SK-N-SH (cell line): Measurements from ENCODE around the gene PIP5K1C.

Source experiments
- RAD21 ChIP-seq: IDR thresholded peaks from 2 replicates; pipeline ENCODE4 v1.6.1; 2012; ENCODE audit warnings: mild to moderate bottlenecking, low read length
- RXRA ChIP-seq: IDR thresholded peaks from 2 replicates; pipeline ENCODE4 v1.4.0; 2012; ENCODE audit warnings: low read depth, mild to moderate bottlenecking, borderline replicate concordance
- USF2 ChIP-seq: fragments of 150-350 bp; IDR thresholded peaks from 2 replicates; pipeline ENCODE4 v1.6.1; 2017; ENCODE audit warnings: antibody characterized with exemption, low read length, low read depth, borderline replicate concordance
- YY1 ChIP-seq: IDR thresholded peaks from 2 replicates; pipeline ENCODE4 v1.4.0; 2012; ENCODE audit warnings: low read depth, mild to moderate bottlenecking
- TF ChIP-seq, protein P1 (sequence below): fragments of 200-600 bp; sonication (generic); IDR thresholded peaks from 2 replicates; pipeline ENCODE4 v1.6.1; 2017; ENCODE audit warnings: antibody characterized with exemption, mild to moderate bottlenecking, moderate library complexity

DNA sequence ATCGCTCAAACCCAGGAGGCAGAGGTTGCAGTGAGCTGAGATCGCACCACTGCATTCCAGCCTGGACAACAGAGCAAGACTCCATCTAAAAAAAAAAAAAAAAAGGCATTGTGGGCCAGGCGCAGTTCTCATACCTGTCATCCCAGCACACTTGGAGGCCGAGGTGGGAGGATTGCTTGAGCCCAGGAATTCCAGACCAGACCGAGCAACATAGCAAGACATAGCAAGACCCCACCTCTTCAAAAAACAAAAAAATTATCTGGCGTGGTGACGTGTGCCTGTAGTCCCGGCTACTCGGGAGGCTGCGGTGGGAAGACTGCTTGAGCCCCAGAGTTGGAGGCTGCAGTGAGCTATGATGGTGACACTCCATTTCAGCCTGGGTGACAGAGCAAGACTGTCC, 18.0 kb downstream of the PIP5K1C start:
- TF ChIP-seq, protein P1, sequence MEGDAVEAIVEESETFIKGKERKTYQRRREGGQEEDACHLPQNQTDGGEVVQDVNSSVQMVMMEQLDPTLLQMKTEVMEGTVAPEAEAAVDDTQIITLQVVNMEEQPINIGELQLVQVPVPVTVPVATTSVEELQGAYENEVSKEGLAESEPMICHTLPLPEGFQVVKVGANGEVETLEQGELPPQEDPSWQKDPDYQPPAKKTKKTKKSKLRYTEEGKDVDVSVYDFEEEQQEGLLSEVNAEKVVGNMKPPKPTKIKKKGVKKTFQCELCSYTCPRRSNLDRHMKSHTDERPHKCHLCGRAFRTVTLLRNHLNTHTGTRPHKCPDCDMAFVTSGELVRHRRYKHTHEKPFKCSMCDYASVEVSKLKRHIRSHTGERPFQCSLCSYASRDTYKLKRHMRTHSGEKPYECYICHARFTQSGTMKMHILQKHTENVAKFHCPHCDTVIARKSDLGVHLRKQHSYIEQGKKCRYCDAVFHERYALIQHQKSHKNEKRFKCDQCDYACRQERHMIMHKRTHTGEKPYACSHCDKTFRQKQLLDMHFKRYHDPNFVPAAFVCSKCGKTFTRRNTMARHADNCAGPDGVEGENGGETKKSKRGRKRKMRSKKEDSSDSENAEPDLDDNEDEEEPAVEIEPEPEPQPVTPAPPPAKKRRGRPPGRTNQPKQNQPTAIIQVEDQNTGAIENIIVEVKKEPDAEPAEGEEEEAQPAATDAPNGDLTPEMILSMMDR: no peak
- TF ChIP-seq RXRA (no peak), YY1 (no peak), USF2 (no peak), RAD21 (no peak)
